Inflammatory macrophage (primary cell): ENCODE results near the gene SLC9C2.
"Not testable (repeated sequence)": the region's sequence is repeated elsewhere in the genome, so short reads cannot be mapped to it uniquely, and the experiment has no call there.

ENCODE experiments used
- DNase-seq, 2 donors: peaks; one replicate each; pipeline ENCODE4 v3.0.0-alpha.2; 2020 to 2022
- total RNA-seq, 18 experiments: gene quantifications; one replicate each; lab custom pipeline; 2026; ENCODE audit warnings: mixed read lengths in 6 of 18, inconsistent platforms in 2 of 18; lab: John Stamatoyannopoulos, UW

Gene SLC9C2, protein sequence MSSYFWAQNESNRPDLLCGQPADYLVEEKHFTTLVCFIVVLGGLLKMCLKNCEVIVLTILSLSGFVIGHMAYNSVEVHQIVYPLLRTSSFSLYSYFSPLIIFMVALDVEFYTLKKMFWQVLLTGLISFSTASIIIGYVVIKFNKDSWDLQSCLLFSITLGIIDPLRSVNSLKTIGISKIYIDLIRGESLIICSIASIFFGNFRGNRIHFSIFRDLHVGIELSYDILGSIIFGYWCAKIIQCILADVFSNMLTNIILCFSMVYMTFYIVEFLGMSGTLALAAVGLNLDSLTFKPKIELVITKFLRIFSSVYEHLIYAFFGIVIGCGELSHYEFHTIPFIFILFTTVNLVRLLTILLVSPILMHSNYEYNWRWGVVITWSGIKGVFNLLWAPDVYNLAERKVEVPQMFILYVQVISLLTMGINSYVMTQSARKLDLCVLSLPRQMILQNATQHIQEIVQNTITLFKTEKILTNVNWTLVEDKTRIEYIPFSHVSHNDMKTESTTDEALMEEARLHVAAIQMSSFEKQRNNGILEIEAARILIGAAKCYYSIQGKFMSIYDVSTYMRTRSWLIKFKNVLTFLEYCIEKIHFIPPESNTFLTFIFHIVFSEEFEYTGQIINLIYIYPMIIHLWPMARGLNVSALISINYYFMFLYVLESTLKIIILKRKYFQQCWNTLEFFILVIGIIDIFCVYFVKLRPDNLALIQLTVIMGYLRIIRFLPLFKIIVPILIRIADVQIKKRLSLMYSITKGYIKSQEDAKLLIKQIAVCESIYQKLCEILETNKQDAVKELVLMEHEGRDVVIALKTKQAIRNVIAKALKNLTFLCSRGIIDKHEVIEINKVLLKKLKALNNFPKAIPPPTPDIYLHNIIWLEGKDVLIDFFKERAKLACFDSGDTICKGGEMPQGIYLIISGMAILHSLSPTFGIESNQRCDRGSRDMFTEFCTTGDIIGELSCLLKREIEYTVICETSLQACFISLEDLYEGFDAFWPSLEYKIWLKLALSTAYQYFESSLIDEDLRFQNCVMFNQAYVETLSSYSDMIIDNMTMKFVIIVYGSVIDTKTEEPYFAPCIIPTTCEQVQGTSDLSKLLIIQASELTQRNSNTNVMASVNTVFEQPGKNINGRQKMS
- 0 to 0.13 (median 0) reads per million in 18 experiments for total RNA-seq

DNA sequence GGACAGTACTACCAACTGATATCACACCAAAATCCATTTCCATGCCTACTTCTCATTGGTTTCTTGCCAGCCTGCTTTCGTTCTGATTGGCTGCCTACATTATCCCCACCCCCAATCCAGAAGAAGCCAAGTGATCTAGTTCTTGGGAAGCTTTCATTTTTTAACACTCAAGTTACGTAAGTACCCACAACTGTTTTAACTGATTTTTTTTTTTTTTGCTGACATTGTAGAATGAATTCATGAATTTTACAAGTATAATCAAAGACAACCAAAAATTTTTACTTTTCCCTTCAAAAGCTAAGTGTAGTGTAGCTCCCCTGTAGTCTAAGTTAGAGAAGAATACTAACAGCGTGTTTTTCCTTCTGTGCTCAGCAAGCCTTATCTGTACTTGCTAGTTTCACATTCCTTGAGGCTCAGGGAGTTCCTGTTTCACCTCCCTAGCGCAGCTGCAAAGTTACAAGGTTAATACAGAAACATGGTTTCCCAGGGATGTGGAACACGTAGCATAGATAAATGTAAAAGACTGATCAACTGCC lies at the start of gene SLC9C2:
SLC9C2 (minus strand) TSS at position 17 of the 536 bp plus-strand sequence. CDS start 1,296 bp downstream, outside the sequence.
- peak; percentile 14 to 18 for DNase-seq

DNA sequence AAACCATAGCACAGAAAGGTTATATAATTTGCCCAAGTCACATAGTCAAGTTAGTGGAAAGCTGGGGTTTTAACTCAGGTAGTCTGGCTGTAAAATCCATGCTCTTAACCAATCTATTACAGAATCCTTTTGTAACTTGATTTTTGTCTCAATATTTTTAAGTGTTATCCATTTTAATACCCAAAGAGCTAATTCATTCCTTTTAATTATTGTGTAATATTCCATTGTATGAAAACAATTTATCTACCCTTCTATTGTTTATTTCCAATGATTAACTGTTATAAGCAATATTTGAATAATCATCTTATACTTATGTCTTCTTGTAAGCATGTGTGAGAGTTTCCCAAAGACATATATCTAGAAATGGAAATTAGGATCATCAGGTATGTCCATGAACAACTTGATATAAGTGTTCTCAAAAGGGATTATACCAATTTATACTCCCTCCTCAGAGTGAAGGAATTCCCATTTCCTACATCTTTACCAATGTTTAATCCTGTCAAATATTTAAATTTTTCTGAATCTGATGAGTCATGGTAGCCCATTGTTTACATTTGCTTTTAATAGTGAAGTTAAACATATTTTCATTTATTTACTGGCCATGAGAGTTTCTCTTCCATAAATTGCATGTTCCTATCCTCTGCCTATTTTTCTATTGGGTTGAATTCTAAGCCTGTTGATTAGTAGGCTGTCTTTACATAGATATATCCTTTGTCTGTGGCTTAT lies 46.2 kb upstream of the SLC9C2 start:
- DNase-seq: no peak

DNA sequence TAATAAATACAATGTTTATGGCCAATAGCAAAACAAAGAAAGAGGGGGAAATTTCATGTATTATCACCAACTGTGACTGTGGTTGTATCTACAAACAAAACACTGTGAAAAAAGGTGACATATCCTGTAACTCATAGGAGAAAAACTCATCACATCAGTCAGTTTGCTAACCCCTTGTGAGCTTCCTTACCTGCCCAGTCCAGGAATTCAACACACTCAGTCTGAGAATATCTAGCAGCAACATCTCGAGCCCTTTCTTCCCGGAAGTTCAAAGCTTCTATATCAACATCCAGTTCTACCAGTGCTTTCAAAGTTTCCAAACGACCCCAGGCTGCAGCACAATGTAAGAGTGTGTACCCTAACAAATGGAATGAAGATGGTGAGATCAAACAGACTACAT lies 43.8 kb upstream of the SLC9C2 start:
- DNase-seq: no peak

DNA sequence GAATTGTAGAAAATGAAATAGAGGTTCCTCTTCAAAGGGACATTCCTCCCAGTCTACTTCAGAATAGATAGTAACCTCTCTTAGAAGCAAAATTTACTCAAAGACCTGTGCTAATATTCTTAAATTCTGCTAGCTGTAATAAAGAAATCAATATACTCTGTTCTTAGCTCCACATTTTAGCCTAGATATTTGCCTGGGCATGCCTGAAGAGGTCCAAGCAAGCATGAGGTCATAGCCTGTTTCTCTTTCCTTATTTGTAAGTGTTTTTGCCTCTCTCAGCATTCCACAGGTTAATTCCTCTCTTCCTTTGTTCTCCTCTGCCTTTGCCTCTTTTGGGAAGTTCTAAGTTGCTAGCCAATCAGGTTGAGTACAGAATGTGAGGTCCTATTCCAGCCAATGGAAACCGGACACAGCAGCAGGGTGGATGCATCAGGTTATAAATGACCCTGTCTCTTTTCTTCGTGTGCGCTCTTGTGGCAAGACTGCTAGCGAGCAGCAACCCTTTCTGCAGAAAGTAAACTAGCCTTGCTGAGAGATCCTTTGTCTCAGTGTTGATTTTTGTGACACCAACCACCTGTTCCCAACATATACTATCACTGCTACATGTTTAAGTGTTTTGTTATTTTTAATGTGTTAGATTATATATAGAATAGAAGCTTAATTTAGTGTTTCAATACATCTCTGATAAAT lies 39.7 kb upstream of the SLC9C2 start:
- DNase-seq: not testable (repeated sequence)

DNA sequence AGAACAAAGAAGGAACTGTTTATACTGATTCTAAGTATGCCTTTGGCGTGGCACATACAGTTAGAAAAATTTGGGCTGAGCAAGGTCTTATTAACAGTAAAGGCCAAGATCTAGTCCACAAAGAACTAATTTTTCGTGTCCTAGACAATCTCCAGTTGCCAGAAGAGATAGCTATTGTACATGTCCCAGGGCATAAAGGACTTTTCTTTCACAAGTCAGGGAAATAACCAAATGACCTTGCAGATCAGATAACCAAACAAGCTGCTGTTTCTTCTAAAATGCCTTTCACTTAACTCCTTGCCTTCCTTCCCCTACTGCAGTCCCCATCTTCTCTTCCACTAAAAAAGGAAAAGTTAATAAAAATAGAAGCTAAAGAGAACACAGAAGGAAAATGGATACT lies 36.2 kb upstream of the SLC9C2 start:
- no peak for DNase-seq

DNA sequence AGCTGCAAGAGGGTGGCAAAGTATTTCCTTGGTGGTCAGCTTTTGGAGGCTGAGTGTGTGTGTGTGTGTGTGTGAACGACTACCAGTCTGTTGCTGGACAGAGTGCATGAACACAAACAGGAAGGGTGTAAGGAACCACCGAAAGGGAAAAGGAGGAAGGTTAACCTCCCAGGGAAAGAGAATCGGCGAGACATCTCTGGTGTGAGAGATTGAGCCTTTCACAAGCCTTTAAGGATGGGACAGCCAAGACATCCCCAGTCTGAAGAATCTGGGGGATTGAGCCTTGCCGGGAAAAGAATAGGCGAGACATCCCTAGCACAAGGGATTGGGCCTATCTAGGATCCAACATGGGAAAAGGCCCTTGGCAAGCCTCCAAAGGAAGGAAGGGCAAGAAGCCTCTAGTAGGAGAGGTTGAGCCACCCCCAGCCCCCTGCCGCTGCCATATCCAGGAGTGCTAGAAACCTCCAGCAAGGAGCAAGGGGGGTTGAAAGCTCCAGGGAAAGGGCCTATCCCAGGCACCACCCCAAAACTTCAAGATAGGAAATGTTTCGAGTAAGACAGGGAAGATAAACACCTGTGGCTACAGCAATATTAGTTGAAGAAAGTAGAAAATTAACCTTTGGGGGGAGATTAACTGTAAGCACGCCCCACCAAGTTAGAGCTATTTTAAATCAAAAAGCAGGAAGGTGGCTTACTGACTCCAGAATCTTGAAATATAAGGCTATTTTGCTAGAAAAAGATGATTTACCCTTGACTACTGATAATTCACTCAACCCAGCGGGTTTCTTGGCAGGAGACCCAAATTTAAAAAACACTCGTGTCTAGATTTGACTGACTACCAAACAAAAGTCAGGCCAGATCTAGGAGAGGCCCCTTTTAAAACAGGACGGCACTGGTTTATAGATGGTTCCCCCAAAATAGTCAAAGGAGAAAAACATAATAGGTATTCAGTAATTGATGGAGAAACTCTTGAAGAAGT lies 35.5 kb upstream of the SLC9C2 start:
- no peak for DNase-seq

DNA sequence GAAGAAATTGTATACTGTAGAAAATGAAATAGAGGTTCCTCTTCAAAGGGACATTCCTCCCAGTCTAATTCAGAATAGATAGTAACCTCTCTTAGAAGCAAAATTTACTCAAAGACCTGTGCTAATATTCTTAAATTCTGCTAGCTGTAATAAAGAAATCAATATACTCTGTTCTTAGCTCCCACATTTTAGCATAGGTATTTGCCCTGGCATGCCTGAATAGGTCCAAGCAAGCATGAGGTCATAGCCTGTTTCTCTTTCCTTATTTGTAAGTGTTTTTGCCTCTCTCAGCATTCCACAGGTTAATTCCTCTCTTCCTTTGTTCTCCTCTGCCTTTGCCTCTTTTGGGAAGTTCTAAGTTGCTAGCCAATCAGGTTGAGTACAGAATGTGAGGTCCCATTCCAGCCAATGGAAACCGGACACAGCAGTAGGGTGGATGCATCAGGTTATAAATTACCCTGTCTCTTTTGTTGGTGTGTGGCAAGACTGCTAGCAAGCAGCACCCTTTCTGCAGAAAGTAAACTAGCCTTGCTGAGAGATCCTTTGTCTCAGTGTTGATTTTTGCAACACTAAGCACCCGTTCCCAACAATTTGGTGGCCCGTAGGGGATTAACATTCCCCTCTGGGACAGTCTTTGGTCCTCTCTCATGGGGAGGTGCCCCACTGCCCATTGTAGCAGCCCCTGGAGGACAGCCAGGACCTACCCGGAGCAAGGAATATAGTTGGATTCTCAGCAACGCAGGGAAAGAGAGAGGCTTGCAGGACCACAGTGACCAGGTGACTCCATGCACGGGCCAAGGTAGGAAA lies 34.6 kb upstream of the SLC9C2 start:
- not testable (repeated sequence) for DNase-seq

DNA sequence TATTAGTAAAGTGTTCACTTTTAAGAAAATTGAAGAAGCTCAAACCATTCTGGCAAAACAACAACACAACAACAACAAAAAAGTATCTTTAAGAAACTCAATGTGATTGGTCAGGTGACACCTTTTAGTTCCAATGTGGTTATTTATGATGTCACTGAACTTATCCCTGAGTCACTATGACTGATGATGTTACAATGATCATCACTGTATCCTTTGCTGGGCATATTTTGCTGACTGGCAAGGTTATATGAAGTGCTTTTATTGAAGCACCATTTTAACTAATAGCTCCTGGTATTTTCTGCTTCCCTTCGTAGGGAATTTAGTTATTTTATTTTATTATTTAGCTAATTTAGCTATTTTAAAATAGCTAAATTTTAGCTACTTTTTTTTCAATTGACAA lies 32.2 kb upstream of the SLC9C2 start, which contains the start of gene TEX50:
TEX50 (plus strand) TSS at position 223 of the 400 bp plus-strand sequence. CDS start 184 bp downstream, outside the sequence.
- no peak for DNase-seq

DNA sequence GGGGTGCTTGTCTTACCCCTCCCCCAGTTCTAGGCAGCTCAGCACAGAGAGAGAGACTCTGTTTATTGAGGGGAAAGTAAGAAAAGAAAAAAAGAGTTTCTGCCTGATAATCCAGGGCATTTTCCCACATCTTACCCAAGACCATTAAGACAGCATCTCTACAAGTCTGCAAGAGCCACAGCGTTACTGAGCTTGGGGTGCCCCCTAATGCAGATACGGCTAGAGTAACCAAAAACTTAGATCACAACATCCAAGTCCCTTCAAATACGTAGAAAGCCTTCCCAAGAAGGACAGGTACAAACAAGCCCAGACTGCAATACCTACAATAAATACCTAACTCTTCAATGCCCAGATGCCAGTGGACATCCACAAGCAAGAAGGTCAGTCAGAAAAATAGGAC lies 26.0 kb upstream of the SLC9C2 start:
- no peak for DNase-seq

DNA sequence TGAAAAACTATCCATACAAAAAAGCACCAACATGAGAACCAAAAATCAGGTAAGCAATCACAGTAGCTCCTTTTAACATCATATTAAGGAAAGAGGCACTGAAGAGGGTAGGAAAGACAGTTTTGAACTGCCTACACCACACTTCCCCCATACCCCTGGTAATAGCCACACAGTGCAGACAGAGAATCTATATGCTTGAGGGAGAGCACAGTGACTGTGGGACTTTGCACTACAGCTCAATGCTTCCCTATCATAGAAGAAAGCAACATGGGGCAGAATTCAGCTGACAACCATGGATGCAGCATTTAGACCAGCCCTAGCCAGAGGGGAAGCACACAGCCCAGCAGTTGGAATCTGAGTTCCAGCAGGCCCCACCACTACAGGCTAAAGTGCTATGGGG lies 24.4 kb upstream of the SLC9C2 start:
- DNase-seq: no peak

DNA sequence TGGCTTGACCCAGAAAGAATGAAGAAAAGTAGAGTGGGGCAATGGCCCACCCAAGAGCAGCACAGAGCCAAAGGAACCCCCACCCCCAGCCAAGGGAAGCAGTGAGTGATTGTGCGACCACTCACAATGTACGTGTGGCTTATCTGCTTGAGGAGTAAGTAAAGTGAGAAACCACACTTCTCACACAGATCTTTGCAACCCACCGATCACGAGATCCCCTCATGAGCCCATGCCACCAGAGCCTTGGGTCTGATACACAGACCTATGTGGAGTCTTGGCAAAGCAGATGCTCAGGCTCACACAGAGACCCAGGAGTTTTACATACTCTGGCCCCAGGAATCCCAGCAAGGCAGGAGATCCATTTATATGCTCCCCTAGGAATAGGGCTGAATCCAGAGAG lies 14.0 kb upstream of the SLC9C2 start:
- DNase-seq: no peak

DNA sequence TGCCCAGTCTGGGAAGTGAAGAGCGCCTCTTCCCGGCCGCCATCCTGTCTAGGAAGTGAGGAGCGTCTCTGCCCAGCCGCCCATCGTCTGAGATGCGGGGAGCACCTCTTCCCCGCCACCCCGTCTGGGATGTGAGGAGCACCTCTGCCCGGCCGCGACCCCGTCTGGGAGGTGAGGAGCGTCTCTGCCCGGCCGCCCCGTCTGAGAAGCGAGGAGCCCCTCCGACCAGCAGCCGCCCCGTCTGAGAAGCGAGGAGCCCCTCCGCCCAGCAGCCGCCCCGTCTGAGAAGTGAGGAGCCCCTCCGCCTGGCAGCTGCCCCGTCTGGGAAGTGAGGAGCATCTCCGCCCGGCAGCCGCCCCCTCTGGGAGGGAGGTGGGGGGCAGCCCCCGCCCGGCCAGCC lies 10.2 kb upstream of the SLC9C2 start:
- not testable (repeated sequence) for DNase-seq

DNA sequence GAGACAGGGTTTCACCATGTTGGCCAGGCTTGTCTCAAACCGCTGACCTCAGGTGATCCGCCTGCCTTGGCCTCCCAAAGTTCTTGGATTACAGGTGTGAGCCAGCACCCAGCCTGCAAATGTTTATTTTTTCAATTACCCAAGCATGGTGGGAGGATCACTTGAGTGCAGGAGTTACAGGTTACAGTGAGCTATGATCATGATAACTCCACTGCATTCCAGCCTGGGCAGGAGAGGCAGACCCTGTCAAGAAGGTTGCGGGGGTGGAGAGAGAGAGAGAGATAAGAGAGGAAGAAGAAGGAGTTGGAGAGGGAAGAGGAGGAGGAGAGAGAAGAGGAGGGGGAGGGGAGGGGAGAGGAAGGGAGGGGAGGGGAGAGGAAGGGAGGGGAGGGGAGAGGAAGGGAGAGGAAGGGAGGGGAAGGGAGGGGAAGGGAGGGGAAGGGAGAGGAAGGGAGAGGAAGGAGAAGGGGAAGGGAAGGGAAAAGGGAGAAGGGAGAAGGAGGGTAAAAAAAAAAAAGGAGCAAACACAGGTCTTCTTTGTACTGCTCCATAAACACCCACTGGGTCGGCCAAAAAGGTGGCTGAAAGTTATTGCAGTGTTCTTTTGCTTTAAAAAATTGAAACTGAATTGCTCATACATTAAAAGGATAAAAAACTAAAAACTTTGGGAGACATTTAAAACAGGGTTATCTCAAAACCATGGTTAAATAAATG lies 5.8 kb upstream of the SLC9C2 start:
- DNase-seq: no peak

DNA sequence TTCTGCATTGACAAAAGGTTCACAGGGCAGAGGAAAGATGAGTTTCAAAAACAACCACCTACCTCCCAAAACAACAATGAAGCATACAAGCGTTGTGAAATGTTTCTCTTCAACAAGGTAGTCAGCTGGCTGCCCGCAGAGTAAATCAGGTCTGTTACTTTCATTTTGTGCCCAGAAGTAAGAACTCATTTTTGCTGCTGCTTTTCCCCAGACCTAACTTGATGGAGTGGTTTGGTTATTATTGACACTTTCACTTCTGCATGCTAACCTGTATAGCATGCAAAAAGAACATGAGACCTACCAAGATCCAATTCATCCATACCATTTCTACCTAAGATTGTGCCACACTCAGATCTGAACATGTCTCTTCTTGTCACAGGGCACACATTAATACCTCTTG lies 1.3 kb downstream of the SLC9C2 start:
- DNase-seq: no peak

DNA sequence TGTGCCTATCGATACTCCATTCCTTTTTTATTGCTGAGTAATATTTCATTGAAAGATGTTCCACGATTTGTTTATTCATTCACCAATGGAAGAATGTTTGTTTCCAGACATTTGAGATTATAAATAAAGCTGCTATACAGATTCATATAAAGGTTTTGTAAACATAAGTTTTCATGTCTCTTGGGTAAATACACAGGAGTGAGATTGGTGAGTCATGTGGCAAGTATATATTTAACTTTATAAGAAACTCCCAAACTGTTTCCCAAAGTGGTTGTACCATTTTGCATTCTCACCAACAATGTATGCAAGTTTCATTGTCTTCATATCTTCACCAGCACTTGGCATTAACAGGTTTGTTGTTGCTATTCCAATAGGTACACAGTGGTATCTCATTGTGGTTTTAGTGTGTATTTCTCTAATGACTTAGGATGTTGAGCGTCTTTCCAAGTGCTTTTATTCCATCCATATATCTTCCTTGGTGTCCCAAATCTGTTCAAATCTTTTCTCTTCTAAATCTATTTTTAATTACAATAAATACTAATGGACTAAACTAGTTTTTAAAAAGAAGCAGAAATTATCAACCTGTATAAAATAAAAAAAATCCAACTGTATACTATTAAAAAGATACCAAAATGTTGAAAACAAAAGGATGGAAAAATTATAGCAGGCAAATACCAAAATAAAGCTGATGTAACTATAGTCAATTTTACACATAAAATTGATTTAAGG lies 6.6 kb downstream of the SLC9C2 start:
- DNase-seq: no peak

DNA sequence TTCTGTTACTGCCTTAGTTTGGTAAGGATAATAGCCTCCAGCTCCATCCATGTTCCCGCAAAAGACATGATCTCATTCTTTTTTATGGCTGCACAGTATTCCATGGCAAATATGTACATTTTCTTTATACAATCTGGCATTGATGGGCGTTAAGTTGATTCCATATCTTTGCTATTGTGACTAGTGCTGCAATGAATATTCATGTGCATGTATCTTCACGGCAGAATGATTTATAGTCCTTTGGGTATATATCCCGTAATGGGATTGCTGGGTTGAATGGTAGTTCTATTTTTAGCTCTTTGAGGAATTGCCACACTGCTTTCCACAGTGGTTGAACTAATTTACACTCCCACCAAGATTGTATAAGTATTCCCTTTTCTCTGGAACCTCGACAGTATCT lies 11.7 kb downstream of the SLC9C2 start:
- not testable (repeated sequence) for DNase-seq

DNA sequence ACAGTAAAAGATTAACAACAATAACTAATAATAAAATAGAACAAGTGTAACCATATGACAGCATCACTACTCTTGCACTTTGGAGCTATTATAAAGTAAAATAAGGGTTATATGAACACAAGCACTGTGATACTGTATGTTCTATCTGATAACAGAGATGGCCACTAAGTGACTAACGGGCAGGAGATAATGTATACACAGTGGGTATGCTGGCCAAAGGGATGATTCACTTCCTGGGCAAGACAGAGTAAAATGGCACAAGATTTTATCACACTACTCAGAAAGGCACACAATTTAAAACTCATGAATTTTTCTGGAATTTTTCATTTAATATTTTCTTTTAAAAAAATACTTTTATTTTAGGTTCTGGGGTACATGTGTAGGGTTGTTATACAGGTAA lies 12.3 kb downstream of the SLC9C2 start:
- DNase-seq: no peak
